Mesenteric fat pad (tissue), 1 donor: ENCODE results near the gene CDH23. TPM values are rescaled to one million over a fixed set of nuclear protein-coding genes. Genes with fewer than 3 reads are reported as not detected.
"Not testable (repeated sequence)": the region's sequence is repeated elsewhere in the genome, so short reads cannot be mapped to it uniquely, and the experiment has no call there.

Experiments
- DNase-seq: peaks from one replicate; pipeline ENCODE4 v3.0.0-alpha.2; 2020; ENCODE audit warnings: low spot score
- total RNA-seq: library from RNA; stranded (reverse); fragmentation: NEBNext Ultra II Directional; extraction: Animal tissue kit (Norgen Biotek cat#: 25700); gene quantifications from one replicate; pipeline ENCODE4 v1.2.1, GENCODE V29; 2021
- donor health status: DM: yes; HTN: yes; CAD: no.

The CDH23 gene
- total RNA-seq, 1 donor from 2014 or later: 9.7 TPM

- DNase-seq: no peak
Measured at GRCh38 chr10:71597821-71598498, 201.2 kb downstream of the CDH23 start.

GRCh38 chr10:71598621-71599055, 201.9 kb downstream of the CDH23 start:
- peak; percentile 93 for DNase-seq

- no peak for DNase-seq
Measured at GRCh38 chr10:71599518-71599917, 202.8 kb downstream of the CDH23 start.

GRCh38 chr10:71600242-71600641, 203.5 kb downstream of the CDH23 start:
- not testable (repeated sequence) for DNase-seq

- DNase-seq: no peak
Measured at GRCh38 chr10:71600849-71601248, 204.1 kb downstream of the CDH23 start.

- no peak for DNase-seq
Measured at GRCh38 chr10:71601273-71601672, 204.6 kb downstream of the CDH23 start.

GRCh38 chr10:71603150-71603549, 206.4 kb downstream of the CDH23 start:
- DNase-seq: no peak

GRCh38 chr10:71603754-71604153, 207.0 kb downstream of the CDH23 start:
- no peak for DNase-seq

GRCh38 chr10:71604324-71605018, 207.8 kb downstream of the CDH23 start:
- no peak for DNase-seq

GRCh38 chr10:71605263-71605962, 208.7 kb downstream of the CDH23 start:
- no peak for DNase-seq

GRCh38 chr10:71606257-71607081, 209.7 kb downstream of the CDH23 start:
- DNase-seq: no peak

GRCh38 chr10:71607082-71607443, 210.3 kb downstream of the CDH23 start:
- DNase-seq: no peak

GRCh38 chr10:71608819-71609768, 212.4 kb downstream of the CDH23 start:
- DNase-seq: peak; percentile 92

GRCh38 chr10:71610651-71611050, 213.9 kb downstream of the CDH23 start:
- DNase-seq: no peak

- DNase-seq: no peak
Measured at GRCh38 chr10:71611131-71611530, 214.4 kb downstream of the CDH23 start.

- DNase-seq: no peak
Measured at GRCh38 chr10:71611709-71612422, 215.1 kb downstream of the CDH23 start.

GRCh38 chr10:71613261-71613777, 216.6 kb downstream of the CDH23 start:
- DNase-seq: no peak

- no peak for DNase-seq
Measured at GRCh38 chr10:71613877-71614276, 217.2 kb downstream of the CDH23 start.

GRCh38 chr10:71614946-71615345, 218.2 kb downstream of the CDH23 start:
- no peak for DNase-seq
